Gastrocnemius medialis (tissue), 4 donors: Measurements from ENCODE around the gene DEK.

ENCODE experiments used
- POLR2A ChIP-seq, 2 donors: fragments of 450-650 bp; IDR thresholded peaks; one replicate each; pipeline ENCODE4 v1.6.1; 2017; ENCODE audit warnings: antibody characterized with exemption in 2 of 2, mild to moderate bottlenecking in 2 of 2, moderate library complexity in 2 of 2
- TF ChIP-seq, protein P1 (sequence below), 5 experiments: fragments of 450-650 bp in 3 of 5; fragments of 200-600 bp in 2 of 5; sonication (generic) in 2 of 5; IDR thresholded peaks in 4 of 5; conservative IDR thresholded peaks in 1 of 5; 1 replicate in 4 of 5; 2 replicates in 1 of 5; pipeline ENCODE4 v1.5.1; 2016 to 2019; ENCODE audit warnings: antibody characterized with exemption in 5 of 5, mild to moderate bottlenecking in 3 of 5, moderate library complexity in 3 of 5

DNA sequence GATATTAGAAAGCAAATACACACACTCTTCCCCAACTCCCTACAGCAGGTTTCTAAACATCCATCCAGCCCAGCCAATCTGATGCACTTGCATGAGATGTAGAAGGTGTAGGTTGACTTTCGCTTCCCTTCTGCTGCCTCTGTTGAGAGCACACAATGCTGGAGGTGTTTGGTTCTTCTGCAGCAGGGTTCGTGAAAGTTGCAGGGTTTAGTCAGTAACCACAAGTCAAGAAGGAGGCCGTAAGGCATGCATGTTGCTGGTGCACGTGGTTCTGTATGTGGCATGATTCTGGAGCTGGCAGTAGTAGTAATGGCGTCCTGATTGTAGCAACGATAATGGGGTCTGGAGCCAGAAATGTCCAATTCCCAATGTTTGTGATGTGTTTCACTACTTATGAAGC lies 53.0 kb downstream of the DEK start:
- TF ChIP-seq, protein P1, sequence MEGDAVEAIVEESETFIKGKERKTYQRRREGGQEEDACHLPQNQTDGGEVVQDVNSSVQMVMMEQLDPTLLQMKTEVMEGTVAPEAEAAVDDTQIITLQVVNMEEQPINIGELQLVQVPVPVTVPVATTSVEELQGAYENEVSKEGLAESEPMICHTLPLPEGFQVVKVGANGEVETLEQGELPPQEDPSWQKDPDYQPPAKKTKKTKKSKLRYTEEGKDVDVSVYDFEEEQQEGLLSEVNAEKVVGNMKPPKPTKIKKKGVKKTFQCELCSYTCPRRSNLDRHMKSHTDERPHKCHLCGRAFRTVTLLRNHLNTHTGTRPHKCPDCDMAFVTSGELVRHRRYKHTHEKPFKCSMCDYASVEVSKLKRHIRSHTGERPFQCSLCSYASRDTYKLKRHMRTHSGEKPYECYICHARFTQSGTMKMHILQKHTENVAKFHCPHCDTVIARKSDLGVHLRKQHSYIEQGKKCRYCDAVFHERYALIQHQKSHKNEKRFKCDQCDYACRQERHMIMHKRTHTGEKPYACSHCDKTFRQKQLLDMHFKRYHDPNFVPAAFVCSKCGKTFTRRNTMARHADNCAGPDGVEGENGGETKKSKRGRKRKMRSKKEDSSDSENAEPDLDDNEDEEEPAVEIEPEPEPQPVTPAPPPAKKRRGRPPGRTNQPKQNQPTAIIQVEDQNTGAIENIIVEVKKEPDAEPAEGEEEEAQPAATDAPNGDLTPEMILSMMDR (IDR thresholded peaks at IDR 0.05 in 4 of 5, conservative IDR thresholded peaks at IDR 0.05 in 1 of 5) = no peak
- TF ChIP-seq POLR2A (IDR thresholded peaks at IDR 0.05) = no peak
